Hepatocyte (in vitro differentiated cells): ENCODE data around the gene FBXO8. TPM values are rescaled to one million over a fixed set of nuclear protein-coding genes. Genes with fewer than 3 reads are reported as not detected.

Source experiments
- DNase-seq: peaks from one replicate; pipeline ENCODE4 v3.0.0-alpha.2; 2016; ENCODE audit warnings: low spot score
- H2AFZ ChIP-seq: fragments of 200-600 bp; sonication (generic); 2 replicates; pipeline ENCODE4 v1.6.0; 2016; ENCODE audit warnings: antibody characterized with exemption, mild to moderate bottlenecking
- H3K27ac ChIP-seq: fragments of 200-600 bp; sonication (generic); 2 replicates; pipeline ENCODE4 v1.5.1; 2016; ENCODE audit warnings: mild to moderate bottlenecking
- H3K27me3 ChIP-seq: fragments of 200-600 bp; sonication (generic); 2 replicates; pipeline ENCODE4 v1.6.1; 2016
- H3K36me3 ChIP-seq: fragments of 200-600 bp; sonication (generic); replicated peaks from 2 replicates; pipeline ENCODE4 v1.5.1; 2016; ENCODE audit warnings: low read depth; ENCODE audit not compliant: insufficient read depth
- H3K4me1 ChIP-seq: fragments of 200-600 bp; sonication (generic); 2 replicates; pipeline ENCODE4 v1.5.1; 2016; ENCODE audit warnings: mild to moderate bottlenecking, moderate library complexity; ENCODE audit not compliant: insufficient read depth
- H3K4me2 ChIP-seq: fragments of 200-600 bp; sonication (generic); 2 replicates; pipeline ENCODE4 v1.6.0; 2016
- H3K4me3 ChIP-seq: fragments of 200-600 bp; sonication (generic); 2 replicates; pipeline ENCODE4 v1.5.1; 2016; ENCODE audit warnings: mild to moderate bottlenecking
- H3K79me2 ChIP-seq: fragments of 200-600 bp; sonication (generic); 2 replicates; pipeline ENCODE4 v1.6.0; 2017; ENCODE audit warnings: mild to moderate bottlenecking
- H3K9me2 ChIP-seq: fragments of 200-600 bp; sonication (generic); replicated peaks from 2 replicates; pipeline ENCODE4 v1.6.0; 2017; ENCODE audit warnings: mild to moderate bottlenecking; ENCODE audit not compliant: insufficient read depth
- H3K9me3 ChIP-seq: fragments of 200-600 bp; sonication (generic); 2 replicates; pipeline ENCODE4 v1.5.1; 2016; ENCODE audit warnings: low read depth, mild to moderate bottlenecking
- H4K20me1 ChIP-seq: fragments of 200-600 bp; sonication (generic); 2 replicates; pipeline ENCODE4 v1.6.0; 2016; ENCODE audit warnings: mild to moderate bottlenecking; ENCODE audit not compliant: insufficient read depth, poor library complexity, severe bottlenecking
- CTCF ChIP-seq: fragments of 200-600 bp; sonication (generic); IDR thresholded peaks from 2 replicates; pipeline ENCODE4 v1.5.1; 2016; ENCODE audit warnings: antibody characterized with exemption, mild to moderate bottlenecking; ENCODE audit not compliant: poor library complexity
- EZH2 ChIP-seq: fragments of 200-600 bp; sonication (generic); IDR thresholded peaks from 2 replicates; pipeline ENCODE4 v1.6.1; 2016; ENCODE audit warnings: antibody characterized with exemption, mild to moderate bottlenecking, borderline replicate concordance
- EZH2phosphoT487 ChIP-seq: fragments of 200-600 bp; sonication (generic); IDR thresholded peaks from one replicate; pipeline ENCODE4 v1.6.1; 2018; ENCODE audit warnings: antibody characterized with exemption, mild to moderate bottlenecking, low read depth, moderate library complexity; ENCODE audit not compliant: unreplicated experiment, severe bottlenecking
- WGBS: methylation state at CpG from one replicate; pipeline ENCODE4 v1.1.6; 2016; ENCODE audit warnings: low lambda C conversion rate; ENCODE audit errors: missing lambda C conversion rate; 5-methylcytosine and 5-hydroxymethylcytosine counted together
- polyA plus RNA-seq: library from polyadenylated mRNA; unstranded; fragments of >200 nt; fragmentation: Nextera tagmentation; extraction: Ambion mirVana; gene quantifications from 2 replicates; pipeline ENCODE4 v1.2.1, GENCODE V29; 2016
- total RNA-seq: library from RNA; depleted of rRNA; stranded (reverse); fragments of >200 nt; gene quantifications from 2 replicates; pipeline ENCODE4 v1.2.3, GENCODE V29; 2014

Gene FBXO8
- total and polyA plus RNA-seq, 2 experiments from 2014 or later: 21.3 to 35.7 TPM

DNA sequence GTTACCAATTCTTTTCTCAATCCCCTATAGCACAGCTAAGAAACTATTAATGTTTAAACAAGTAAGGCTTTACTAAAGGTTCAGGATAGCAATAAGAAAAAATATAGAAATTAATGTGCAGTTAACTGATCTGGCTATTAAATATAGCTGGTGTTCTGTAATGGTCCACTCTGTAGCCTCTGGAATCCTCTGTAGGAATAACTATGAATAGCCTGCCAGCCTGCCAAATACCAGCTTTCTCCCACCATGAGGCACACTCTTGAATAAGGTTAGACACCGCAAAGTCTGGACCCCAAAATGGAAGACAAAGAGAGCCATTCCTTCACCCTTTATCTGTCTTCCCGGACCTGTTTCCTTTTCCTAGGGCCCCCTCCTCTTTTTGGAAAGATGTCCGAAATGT is 30.8 kb upstream of the FBXO8 start:
- H3K79me2 ChIP-seq: no peaks in the 10 kb centered on the region
- H3K27ac ChIP-seq: no peak overlapping the region
- no peaks in the 10 kb centered on the region for H3K9me3 ChIP-seq
- H3K36me3 ChIP-seq: no peaks in the 10 kb centered on the region
- no peaks in the 10 kb centered on the region for H4K20me1 ChIP-seq
- H3K4me3 ChIP-seq: no peak overlapping the region
- no peak overlapping the region for H3K4me2 ChIP-seq
- H2AFZ ChIP-seq: no peak overlapping the region
- H3K27me3 ChIP-seq: no peaks in the 10 kb centered on the region
- no peaks in the 10 kb centered on the region for H3K4me1 ChIP-seq
- 99% methylated on average over 3 of the region's 3 CpGs for WGBS
- no peaks in the 10 kb centered on the region for H3K9me2 ChIP-seq
- TF ChIP-seq CTCF (no peak), EZH2 (no peak), EZH2phosphoT487 (no peak)
- no peak for DNase-seq

DNA sequence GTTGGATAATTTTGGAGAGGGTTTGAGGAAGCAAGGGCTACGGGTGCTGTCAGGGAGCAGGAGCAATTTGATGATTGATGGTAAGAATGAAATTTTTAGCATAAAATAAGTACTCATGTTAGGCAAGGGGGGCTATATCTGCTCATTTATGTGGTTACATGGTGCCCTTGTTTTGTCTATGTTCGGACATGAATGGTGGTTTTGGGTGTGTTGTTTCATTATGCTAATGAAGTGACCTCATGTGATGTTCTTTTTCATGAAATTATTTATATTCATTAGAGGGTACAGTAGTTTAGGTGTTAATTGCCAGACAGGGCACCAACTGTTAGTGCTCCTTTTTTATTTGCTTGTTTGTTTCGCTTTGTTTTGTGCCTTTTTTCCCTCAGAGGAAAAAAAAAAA is 29.5 kb upstream of the FBXO8 start:
- Histone ChIP-seq H3K27me3 (no peaks in the 10 kb centered on the region), H3K9me2 (no peaks in the 10 kb centered on the region), H2AFZ (no peak overlapping the region), H3K27ac (no peak overlapping the region), H3K4me1 (no peaks in the 10 kb centered on the region), H3K4me2 (no peak overlapping the region), H3K79me2 (no peaks in the 10 kb centered on the region), H3K4me3 (no peak overlapping the region), H4K20me1 (no peaks in the 10 kb centered on the region), H3K9me3 (no peaks in the 10 kb centered on the region), H3K36me3 (no peaks in the 10 kb centered on the region)
- WGBS: 94% methylated on average over 3 of the region's 3 CpGs
- no peak for DNase-seq
- TF ChIP-seq CTCF (no peak), EZH2 (no peak), EZH2phosphoT487 (no peak)

DNA sequence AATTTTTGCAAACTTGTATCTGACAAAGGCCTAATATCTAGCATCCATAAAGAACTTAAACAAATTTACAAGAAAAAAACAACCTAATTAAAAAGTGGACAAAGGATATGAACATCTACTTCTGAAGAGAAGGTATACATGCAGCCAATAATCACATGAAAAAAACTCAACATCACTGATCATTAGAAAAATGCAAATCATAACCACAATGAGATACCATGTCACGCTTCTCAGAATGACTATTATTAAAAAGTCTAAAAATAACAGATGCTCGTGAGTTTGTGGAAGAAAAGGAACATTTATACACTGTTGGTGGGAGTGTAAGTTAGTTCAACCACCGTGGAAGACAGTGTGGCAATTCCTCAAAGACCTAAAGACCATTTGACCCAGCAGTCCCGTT is 24.2 kb upstream of the FBXO8 start:
- Histone ChIP-seq H3K36me3 (no peaks in the 10 kb centered on the region), H3K4me1 (no peaks in the 10 kb centered on the region), H3K9me2 (no peaks in the 10 kb centered on the region), H3K4me2 (no peak overlapping the region), H3K9me3 (no peaks in the 10 kb centered on the region), H3K27me3 (no peaks in the 10 kb centered on the region), H3K27ac (no peak overlapping the region), H3K79me2 (no peaks in the 10 kb centered on the region), H2AFZ (no peak overlapping the region), H3K4me3 (no peak overlapping the region), H4K20me1 (no peaks in the 10 kb centered on the region)
- TF ChIP-seq CTCF (no peak), EZH2 (no peak), EZH2phosphoT487 (no peak)
- 94% methylated on average over 4 of the region's 4 CpGs for WGBS
- DNase-seq: no peak

- no peak overlapping the region for H2AFZ ChIP-seq
- H4K20me1 ChIP-seq: no peaks in the 10 kb centered on the region
- H3K9me2 ChIP-seq: no peaks in the 10 kb centered on the region
- DNase-seq: no peak
- H3K4me3 ChIP-seq: no peak overlapping the region
- no peaks in the 10 kb centered on the region for H3K36me3 ChIP-seq
- WGBS: 97% methylated on average over 3 of the region's 3 CpGs
- no peak for TF ChIP-seq EZH2phosphoT487
- TF ChIP-seq CTCF: no peak
- no peak for TF ChIP-seq EZH2
- no peaks in the 10 kb centered on the region for H3K79me2 ChIP-seq
- no peak overlapping the region for H3K27ac ChIP-seq
- H3K4me2 ChIP-seq: no peak overlapping the region
- H3K4me1 ChIP-seq: no peaks in the 10 kb centered on the region
- H3K9me3 ChIP-seq: no peaks in the 10 kb centered on the region
- H3K27me3 ChIP-seq: no peaks in the 10 kb centered on the region
Observed at GRCh38 chr4:174305961-174306360, 22.5 kb upstream of the FBXO8 start.
